Activated B cell treated with CpG ODN at 0.5 μM for 24 hours (primary cell): ENCODE results near the gene NAP1L5. TPM values are rescaled to one million over a fixed set of nuclear protein-coding genes. Genes with fewer than 3 reads are reported as not detected.

Source experiments
- ATAC-seq: fragments of 200-7000 bp; cut with Tn5 transposase; one replicate; pipeline ENCODE4 v1.10.0; 2021; ENCODE audit warnings: low read depth, mild to moderate bottlenecking, moderate library complexity
- CTCF ChIA-PET: fragments of 350-600 bp; sonication (Branson Sonifier 250); formaldehyde crosslinking; loops from one replicate; lab custom pipeline; 2021; ENCODE audit warnings: antibody characterized with exemption; lab: Charles Lee
- POLR2A ChIA-PET: fragments of 350-600 bp; sonication (Branson Sonifier 250); formaldehyde crosslinking; loops from one replicate; lab custom pipeline; 2021; ENCODE audit warnings: antibody characterized with exemption; lab: Charles Lee
- DNase-seq: peaks from one replicate; pipeline ENCODE4 v3.0.0; 2022
- H3K27ac Mint-ChIP-seq: one replicate; pipeline ENCODE4 v1.8.0; 2020; ENCODE audit warnings: mixed read lengths
- H3K27me3 Mint-ChIP-seq: one replicate; pipeline ENCODE4 v1.8.0; 2021; ENCODE audit warnings: mixed read lengths
- H3K36me3 Mint-ChIP-seq: one replicate; pipeline ENCODE4 v1.8.0; 2021; ENCODE audit warnings: low read depth, mixed read lengths
- H3K4me1 Mint-ChIP-seq: one replicate; pipeline ENCODE4 v1.8.0; 2021; ENCODE audit warnings: mixed read lengths
- H3K4me3 Mint-ChIP-seq: one replicate; pipeline ENCODE4 v1.8.0; 2020; ENCODE audit warnings: mild to moderate bottlenecking, mixed read lengths
- H3K9me3 Mint-ChIP-seq: one replicate; pipeline ENCODE4 v1.8.0; 2020; ENCODE audit warnings: mixed read lengths
- CTCF ChIP-seq: fragments of 200-600 bp; IDR thresholded peaks from one replicate; pipeline ENCODE4 v1.8.0; 2022; ENCODE audit warnings: antibody characterized with exemption, mild to moderate bottlenecking
- intact Hi-C: fragments of 100-400 bp; cut with micrococcal nuclease; formaldehyde crosslinking; loops from one replicate; pipeline ENCODE4 v1.15.1; 2024
- total RNA-seq: library from RNA; stranded (reverse); gene quantifications from 2 replicates; pipeline ENCODE4 v1.2.3, GENCODE V29; 2022

NAP1L5 gene
- total RNA-seq, 1 donor from 2014 or later = 2.6 TPM

DNA sequence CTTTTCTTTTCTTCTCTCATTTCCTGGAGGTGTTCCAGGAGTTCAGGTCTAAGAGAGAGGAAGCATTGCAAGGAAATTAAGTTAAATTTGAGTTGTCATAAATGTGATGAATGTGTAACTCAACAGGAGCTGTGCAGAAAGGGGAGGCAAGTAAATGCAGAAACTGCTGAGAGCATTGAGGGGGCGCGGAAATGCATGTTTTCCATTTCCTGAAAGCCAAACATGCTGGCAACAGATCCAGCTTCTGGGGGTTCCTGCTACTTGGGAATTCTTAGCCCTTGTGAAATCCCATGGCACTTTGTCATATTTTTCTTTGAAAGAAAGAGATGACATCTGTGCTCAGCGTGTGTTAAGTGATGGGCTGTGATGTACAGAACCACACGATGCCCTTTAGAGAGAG is 33.8 kb upstream of the NAP1L5 start:
- DNase-seq (no peak), ATAC-seq (no peak)
- ChIA-PET CTCF (no interaction called here), POLR2A (no interaction called here)
- intact Hi-C loops = no loop called here
- peaks cover under 1% of the 10 kb centered on the region for H3K4me1 Mint-ChIP-seq
- no peak overlapping the region for H3K4me3 Mint-ChIP-seq
- H3K36me3 Mint-ChIP-seq = peaks cover 26% of the 10 kb centered on the region
- no peak overlapping the region for H3K27ac Mint-ChIP-seq
- no peak for TF ChIP-seq CTCF
- H3K27me3 Mint-ChIP-seq = no peaks in the 10 kb centered on the region
- H3K9me3 Mint-ChIP-seq = no peaks in the 10 kb centered on the region

GRCh38 chr4:88730811-88731210 is 33.2 kb upstream of the NAP1L5 start:
- Mint-ChIP-seq H3K27me3 (no peaks in the 10 kb centered on the region), H3K9me3 (no peaks in the 10 kb centered on the region), H3K27ac (no peak overlapping the region), H3K4me1 (no peaks in the 10 kb centered on the region), H3K4me3 (no peak overlapping the region), H3K36me3 (peaks cover 29% of the 10 kb centered on the region)
- ChIA-PET CTCF (no interaction called here), POLR2A (no interaction called here)
- DNase-seq = no peak
- no peak for TF ChIP-seq CTCF
- no peak for ATAC-seq
- intact Hi-C loops = no loop called here

- Mint-ChIP-seq H3K4me1 (no peaks in the 10 kb centered on the region), H3K36me3 (peaks cover 39% of the 10 kb centered on the region), H3K4me3 (no peak overlapping the region), H3K27ac (no peak overlapping the region), H3K27me3 (no peaks in the 10 kb centered on the region), H3K9me3 (no peaks in the 10 kb centered on the region)
- DNase-seq (no peak), ATAC-seq (no peak)
- POLR2A ChIA-PET = no interaction called here
- intact Hi-C loops = no loop called here
- TF ChIP-seq CTCF = no peak
- CTCF ChIA-PET = no interaction called here
Observed at GRCh38 chr4:88729146-88729760, 31.6 kb upstream of the NAP1L5 start.

DNA sequence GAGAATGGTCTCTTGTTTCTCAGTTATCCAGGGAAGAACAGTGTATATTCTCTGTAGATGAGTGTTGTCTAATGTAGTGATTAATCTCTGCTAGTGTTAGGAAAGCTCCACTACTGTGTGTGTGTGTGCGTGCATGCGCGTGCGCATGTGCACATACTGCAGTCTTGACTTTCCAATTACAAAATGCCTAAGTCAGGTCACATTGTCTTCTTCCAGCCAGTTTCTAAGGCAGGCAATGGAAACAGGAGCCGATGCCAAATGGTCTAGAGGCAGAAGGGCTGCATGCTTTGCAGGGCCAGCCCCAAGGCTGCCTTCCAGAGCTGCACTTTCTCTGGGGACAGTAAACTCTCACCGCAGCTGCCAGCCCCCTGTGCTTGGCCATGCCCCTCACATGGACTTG is 30.5 kb upstream of the NAP1L5 start:
- Mint-ChIP-seq H3K9me3 (no peaks in the 10 kb centered on the region), H3K4me3 (no peak overlapping the region), H3K4me1 (no peaks in the 10 kb centered on the region), H3K27ac (no peak overlapping the region), H3K36me3 (peaks cover 48% of the 10 kb centered on the region), H3K27me3 (no peaks in the 10 kb centered on the region)
- intact Hi-C loops = no loop called here
- TF ChIP-seq CTCF = no peak
- CTCF ChIA-PET = no interaction called here
- POLR2A ChIA-PET = no interaction called here
- ATAC-seq = no peak
- DNase-seq = no peak

- no peaks in the 10 kb centered on the region for H3K27me3 Mint-ChIP-seq
- H3K4me1 Mint-ChIP-seq = no peaks in the 10 kb centered on the region
- no peak overlapping the region for H3K4me3 Mint-ChIP-seq
- intact Hi-C loops = no loop called here
- ATAC-seq (no peak), DNase-seq (no peak)
- H3K27ac Mint-ChIP-seq = no peak overlapping the region
- no peaks in the 10 kb centered on the region for H3K9me3 Mint-ChIP-seq
- CTCF ChIA-PET = no interaction called here
- peaks cover 68% of the 10 kb centered on the region for H3K36me3 Mint-ChIP-seq
- TF ChIP-seq CTCF = no peak
- POLR2A ChIA-PET = no interaction called here
Observed at GRCh38 chr4:88725986-88726385, 28.4 kb upstream of the NAP1L5 start.
